Natural killer cell (primary cell): ENCODE measurements around the gene VMO1. TPM values are rescaled to one million over a fixed set of nuclear protein-coding genes. Genes with fewer than 3 reads are reported as not detected.

Experiments used
- ATAC-seq, 3 donors: fragments of 150-1000 bp in 2 of 3; fragments of 200-7000 bp in 1 of 3; cut with Tn5 transposase; 1 replicate in 1 of 3; 2 replicates in 2 of 3; pipeline ENCODE4 v1.10.0; 2021; ENCODE audit warnings: mild to moderate bottlenecking in 2 of 3, moderate library complexity in 2 of 3
- DNase-seq, 2 donors: peaks; one replicate each; pipeline versions ENCODE4 v3.0.0 to v3.0.0-alpha.2; 2013 to 2021; ENCODE audit warnings: mixed read lengths in 1 of 2
- H3K27ac ChIP-seq: one replicate; pipeline ENCODE4 v1.5.1; 2013; ENCODE audit warnings: mild to moderate bottlenecking, low read length
- H3K27me3 ChIP-seq: one replicate; pipeline ENCODE4 v1.6.1; 2013; ENCODE audit warnings: low read length; ENCODE audit not compliant: control insufficient read depth, insufficient read depth
- H3K36me3 ChIP-seq: one replicate; pipeline ENCODE4 v1.6.1; 2013; ENCODE audit warnings: low read length; ENCODE audit not compliant: control insufficient read depth, insufficient read depth
- H3K4me1 ChIP-seq: one replicate; pipeline ENCODE4 v1.6.1; 2013; ENCODE audit warnings: low read length; ENCODE audit not compliant: control insufficient read depth, insufficient read depth
- H3K4me3 ChIP-seq: one replicate; pipeline ENCODE4 v1.5.1; 2013; ENCODE audit warnings: low read length
- H3K9me3 ChIP-seq: one replicate; pipeline ENCODE4 v1.6.1; 2013; ENCODE audit warnings: low read length; ENCODE audit not compliant: control insufficient read depth, insufficient read depth
- H3K27ac Mint-ChIP-seq, 2 donors: one replicate each; pipeline ENCODE4 v1.8.0; 2022; ENCODE audit warnings: mild to moderate bottlenecking in 2 of 2, mixed read lengths in 2 of 2, moderate library complexity in 1 of 2
- H3K27me3 Mint-ChIP-seq, 2 donors: one replicate each; pipeline ENCODE4 v1.8.0; 2022; ENCODE audit warnings: low read depth in 2 of 2, mixed read lengths in 2 of 2
- H3K36me3 Mint-ChIP-seq: one replicate; pipeline ENCODE4 v1.8.0; 2022; ENCODE audit warnings: mixed read lengths
- H3K4me1 Mint-ChIP-seq, 2 donors: one replicate each; pipeline ENCODE4 v1.8.0; 2022; ENCODE audit warnings: mixed read lengths in 2 of 2
- H3K4me3 Mint-ChIP-seq: one replicate; pipeline ENCODE4 v1.8.0; 2022; ENCODE audit warnings: mild to moderate bottlenecking, moderate library complexity, mixed read lengths
- H3K9me3 Mint-ChIP-seq, 2 donors: one replicate each; pipeline ENCODE4 v1.8.0; 2022; ENCODE audit warnings: mixed read lengths in 2 of 2
- CTCF ChIP-seq: fragments of 200-600 bp; IDR thresholded peaks from one replicate; pipeline ENCODE4 v1.8.0; 2022; ENCODE audit warnings: antibody characterized with exemption
- WGBS: methylation state at CpG from one replicate; pipeline ENCODE4 v1.1.7; 2013; ENCODE audit warnings: missing lambda C conversion rate; ENCODE audit not compliant: insufficient coverage; 5-methylcytosine and 5-hydroxymethylcytosine counted together
- intact Hi-C: fragments of 100-400 bp; cut with micrococcal nuclease; formaldehyde crosslinking; loops from one replicate; pipeline ENCODE4 v1.14.2; 2022
- total RNA-seq, 4 donors: library from RNA; stranded (reverse); fragments of 120-200 nt in 1 of 4; gene quantifications; one replicate each; pipeline versions ENCODE4 v1.2.3 to v1.2.4, GENCODE V29; 2013 to 2022

Gene VMO1
- total RNA-seq, 3 donors from 2014 or later (not counting 1 experiment from before 2014, with no cell fraction given) = 1.2 to 4.8 (median 1.3) TPM

GRCh38 chr17:4766723-4767122, 19.4 kb downstream of the VMO1 start:
- Mint-ChIP-seq H3K9me3 (no peaks in the 10 kb centered on the region), H3K4me3 (no peak overlapping the region), H3K27me3 (peaks cover 5 to 16% of the 10 kb centered on the region in 2 donors), H3K27ac (no peak overlapping the region), H3K4me1 (no peaks in the 10 kb centered on the region), H3K36me3 (no peaks in the 10 kb centered on the region)
- TF ChIP-seq CTCF = no peak
- H3K27me3 ChIP-seq = no peaks in the 10 kb centered on the region
- DNase-seq (no peak), ATAC-seq (no peak)
- intact Hi-C loops = no loop called here
- H3K4me3 ChIP-seq = no peak overlapping the region
- peak overlapping the region; percentile 11 for H3K27ac ChIP-seq
- 83% methylated on average over 9 of the region's 9 CpGs for WGBS
- H3K4me1 ChIP-seq = no peaks in the 10 kb centered on the region
- no peaks in the 10 kb centered on the region for H3K9me3 ChIP-seq
- H3K36me3 ChIP-seq = no peaks in the 10 kb centered on the region

GRCh38 chr17:4766201-4766600, 20.0 kb downstream of the VMO1 start:
- Histone ChIP-seq H3K27me3 (no peaks in the 10 kb centered on the region), H3K4me3 (no peak overlapping the region), H3K4me1 (no peaks in the 10 kb centered on the region), H3K36me3 (no peaks in the 10 kb centered on the region), H3K9me3 (no peaks in the 10 kb centered on the region), H3K27ac (peak overlapping the region; percentile 21)
- H3K4me1 Mint-ChIP-seq = no peaks in the 10 kb centered on the region
- no peaks in the 10 kb centered on the region for H3K36me3 Mint-ChIP-seq
- DNase-seq (no peak), ATAC-seq (no peak)
- intact Hi-C loops = no loop called here
- TF ChIP-seq CTCF = no peak
- H3K27me3 Mint-ChIP-seq = peaks cover 5 to 16% of the 10 kb centered on the region in 2 donors
- H3K4me3 Mint-ChIP-seq = no peak overlapping the region
- 78% methylated on average over 2 of the region's 3 CpGs for WGBS
- no peaks in the 10 kb centered on the region for H3K9me3 Mint-ChIP-seq
- no peak overlapping the region for H3K27ac Mint-ChIP-seq

GRCh38 chr17:4764595-4764994, 21.6 kb downstream of the VMO1 start:
- intact Hi-C loops = no loop called here
- Histone ChIP-seq H3K27ac (no peak overlapping the region), H3K4me1 (no peaks in the 10 kb centered on the region), H3K36me3 (no peaks in the 10 kb centered on the region), H3K9me3 (no peaks in the 10 kb centered on the region), H3K27me3 (no peaks in the 10 kb centered on the region), H3K4me3 (no peak overlapping the region)
- H3K27me3 Mint-ChIP-seq = peaks cover 5 to 16% of the 10 kb centered on the region in 2 donors
- H3K9me3 Mint-ChIP-seq = no peaks in the 10 kb centered on the region
- 52% methylated on average over 2 of the region's 3 CpGs for WGBS
- H3K36me3 Mint-ChIP-seq = no peaks in the 10 kb centered on the region
- no peak for ATAC-seq
- H3K27ac Mint-ChIP-seq = no peak overlapping the region
- no peak for DNase-seq
- H3K4me3 Mint-ChIP-seq = no peak overlapping the region
- no peak for TF ChIP-seq CTCF
- H3K4me1 Mint-ChIP-seq = no peaks in the 10 kb centered on the region

- ATAC-seq = peak in 1 of 3 donors; percentile 42
- H3K27ac Mint-ChIP-seq = no peak overlapping the region
- H3K27ac ChIP-seq = no peak overlapping the region
- H3K4me3 Mint-ChIP-seq = no peak overlapping the region
- H3K27me3 Mint-ChIP-seq = peaks cover 8% of the 10 kb centered on the region in 2 donors
- no peaks in the 10 kb centered on the region for H3K36me3 Mint-ChIP-seq
- no peaks in the 10 kb centered on the region for H3K4me1 ChIP-seq
- DNase-seq = no peak
- TF ChIP-seq CTCF = no peak
- no peak overlapping the region for H3K4me3 ChIP-seq
- no peaks in the 10 kb centered on the region for H3K9me3 Mint-ChIP-seq
- intact Hi-C loops = no loop called here
- no peaks in the 10 kb centered on the region for H3K4me1 Mint-ChIP-seq
- WGBS = 87% methylated on average over 10 of the region's 10 CpGs
- no peaks in the 10 kb centered on the region for H3K27me3 ChIP-seq
- H3K9me3 ChIP-seq = no peaks in the 10 kb centered on the region
- H3K36me3 ChIP-seq = no peaks in the 10 kb centered on the region
Observed at GRCh38 chr17:4759776-4760236, 26.4 kb downstream of the VMO1 start.
